SH-SY5Y (cell line): Measurements from ENCODE around the gene FCRL3.

Experiments used
- GATA2 ChIP-seq: IDR thresholded peaks from 2 replicates; pipeline ENCODE4 v1.6.1; 2011; ENCODE audit warnings: mild to moderate bottlenecking, low read depth, low read length
- GATA3 ChIP-seq: IDR thresholded peaks from 2 replicates; pipeline ENCODE4 v1.6.1; 2011; ENCODE audit warnings: low read depth, mild to moderate bottlenecking, low read length, moderate library complexity

GRCh38 chr1:157696966-157697628 lies 3.5 kb downstream of the FCRL3 start:
- TF ChIP-seq GATA2 (no peak), GATA3 (no peak)
